Measurements from ENCODE around the gene L3MBTL4.
"Not testable (repeated sequence)": the region's sequence is repeated elsewhere in the genome, so short reads cannot be mapped to it uniquely, and the experiment has no call there.

Gene L3MBTL4

DNA sequence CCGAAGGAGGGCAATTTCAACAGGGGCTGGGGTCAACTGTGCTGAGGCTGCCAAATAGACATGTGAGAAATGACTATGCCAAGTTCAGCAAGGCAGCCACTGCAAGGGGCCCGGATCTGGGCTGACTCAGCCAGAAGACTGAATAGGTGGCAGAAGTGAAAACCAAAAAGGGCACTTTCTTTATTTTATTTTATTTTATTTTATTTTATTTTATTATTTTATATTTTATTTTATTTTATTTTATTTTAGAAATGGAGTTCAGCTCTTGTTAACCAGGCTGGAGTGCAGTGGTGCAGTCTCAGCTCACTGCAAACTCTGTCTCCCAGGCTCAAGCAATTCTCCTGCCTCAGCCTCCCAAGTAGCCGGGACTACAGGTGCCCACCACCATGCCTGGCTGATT is 228.9 kb downstream of the L3MBTL4 start:
- DNase-seq (ENCODE audit: low spot score) = not testable (repeated sequence)

- DNase-seq (ENCODE audit: low spot score) = no peak
These were observed 239.5 kb downstream of the L3MBTL4 start for GRCh38 chr18:6174983-6175745.

DNA sequence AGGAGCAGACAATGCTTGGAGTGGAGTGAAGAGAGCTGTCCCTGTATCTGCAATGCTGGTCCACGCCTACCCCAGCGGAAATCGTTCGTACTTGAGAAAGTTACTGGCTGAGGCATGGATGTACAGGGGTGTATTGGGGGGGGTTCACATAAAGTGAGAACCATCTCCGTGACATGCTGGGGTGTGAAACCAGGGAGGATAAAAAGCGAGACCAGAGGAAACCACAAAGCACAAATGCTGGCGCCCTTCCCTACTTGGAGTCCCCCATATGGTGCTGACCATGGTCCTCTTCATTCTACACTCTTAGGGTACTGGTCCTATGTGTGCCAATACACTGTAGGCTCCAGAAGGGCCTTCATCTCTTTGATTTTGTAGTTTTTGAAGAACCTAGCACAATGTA is 244.1 kb downstream of the L3MBTL4 start:
- DNase-seq (ENCODE audit: low spot score) = no peak

DNA sequence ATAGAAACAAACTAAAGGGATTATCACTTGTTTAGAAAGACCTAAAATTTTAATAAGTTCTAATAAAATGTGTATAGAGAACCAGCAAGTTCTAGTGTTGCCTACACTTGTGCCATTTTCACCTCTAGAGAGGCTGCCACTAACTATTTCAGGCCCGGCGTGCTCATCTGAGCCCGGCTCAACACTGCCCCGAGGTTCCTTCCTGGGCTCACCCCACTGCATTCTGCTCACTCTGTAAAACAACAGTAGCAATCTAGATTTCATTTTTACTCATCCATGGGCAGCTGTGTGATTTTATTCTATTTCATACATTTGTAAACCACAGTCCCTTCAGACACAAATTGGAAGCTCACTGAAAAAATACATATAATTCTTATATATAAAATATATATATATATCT is 253.2 kb downstream of the L3MBTL4 start:
- no peak for DNase-seq (ENCODE audit: low spot score)

GRCh38 chr18:6159426-6159825 is 255.3 kb downstream of the L3MBTL4 start:
- no peak for DNase-seq (ENCODE audit: low spot score)

GRCh38 chr18:6158958-6159357 is 255.8 kb downstream of the L3MBTL4 start:
- DNase-seq (ENCODE audit: low spot score) = no peak

GRCh38 chr18:6156446-6156845 is 258.3 kb downstream of the L3MBTL4 start:
- no peak for DNase-seq (ENCODE audit: low spot score)

GRCh38 chr18:6155707-6156106 is 259.0 kb downstream of the L3MBTL4 start:
- no peak for DNase-seq (ENCODE audit: low spot score)

GRCh38 chr18:6150430-6150829 is 264.3 kb downstream of the L3MBTL4 start:
- DNase-seq (ENCODE audit: low spot score) = no peak

GRCh38 chr18:6146307-6146661 is 268.4 kb downstream of the L3MBTL4 start:
- DNase-seq (ENCODE audit: low spot score) = no peak

DNA sequence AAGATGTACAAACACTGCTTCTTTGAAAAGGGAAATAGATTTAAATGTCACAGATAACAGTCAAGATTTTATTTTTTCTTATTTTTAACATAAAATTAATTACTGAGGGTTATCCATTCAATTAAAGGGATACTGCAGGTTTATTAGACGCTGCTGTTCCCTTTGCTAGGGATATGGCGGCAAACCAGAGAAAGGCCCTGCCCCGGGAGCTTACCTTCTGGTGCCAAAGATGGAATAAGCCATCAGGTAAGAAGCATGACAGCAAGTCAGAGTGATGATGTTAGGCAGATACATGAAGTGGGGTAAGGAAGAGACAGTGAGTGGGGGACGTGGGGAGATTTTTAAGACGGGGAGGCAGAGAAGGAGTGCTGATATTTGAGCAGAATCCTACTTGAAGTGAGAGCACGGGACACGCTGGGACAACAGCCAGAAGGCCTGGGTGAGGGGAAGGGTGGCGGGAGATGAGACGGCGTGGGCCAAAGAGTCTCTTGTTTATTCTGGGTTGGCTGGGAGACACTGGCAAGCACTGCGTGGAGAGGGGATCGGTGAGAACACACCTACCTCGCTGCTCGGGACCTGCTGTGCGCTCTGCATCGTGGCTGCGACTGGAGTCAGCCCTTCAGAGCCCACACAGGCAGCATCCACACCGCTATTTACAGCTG is 268.9 kb downstream of the L3MBTL4 start:
- DNase-seq (ENCODE audit: low spot score) = no peak

GRCh38 chr18:6139007-6139406 is 275.7 kb downstream of the L3MBTL4 start:
- no peak for DNase-seq (ENCODE audit: low spot score)

DNA sequence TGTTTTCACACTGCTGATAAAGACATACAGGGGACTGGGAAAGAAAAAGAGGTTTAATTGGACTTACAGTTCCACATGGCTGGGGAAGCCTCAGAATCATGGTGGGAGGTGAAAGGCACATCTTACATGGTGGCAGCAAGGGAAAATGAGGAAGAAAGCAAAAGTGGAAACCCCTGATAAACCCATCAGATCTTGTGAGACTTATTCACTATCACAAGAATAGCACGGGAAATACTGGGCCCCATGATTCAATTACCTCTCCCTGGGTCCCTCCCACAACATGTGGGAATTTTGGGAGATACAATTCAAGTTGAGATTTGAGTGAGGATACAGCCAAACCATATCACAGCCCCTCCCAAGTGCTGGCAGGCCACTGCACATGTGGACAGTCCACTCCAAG is 278.8 kb downstream of the L3MBTL4 start:
- not testable (repeated sequence) for DNase-seq (ENCODE audit: low spot score)

DNA sequence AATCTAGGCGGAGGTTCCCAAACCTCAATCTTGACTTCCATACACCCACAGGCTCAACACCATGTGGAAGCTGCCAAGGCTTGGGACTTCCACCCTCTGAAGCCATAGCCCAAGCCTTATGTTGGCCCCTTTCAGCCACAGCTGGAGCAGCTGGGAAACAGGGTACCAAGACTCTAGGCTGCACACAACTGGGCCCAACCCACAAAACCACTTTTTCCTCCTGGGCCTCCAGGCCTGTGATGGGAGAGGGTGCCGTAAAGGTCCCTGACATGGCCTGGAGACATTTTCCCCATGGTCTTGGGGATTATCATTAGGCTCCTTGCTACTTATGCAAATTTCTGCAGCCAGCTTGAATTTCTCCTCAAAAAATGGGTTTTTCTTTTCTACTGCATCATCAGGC is 279.7 kb downstream of the L3MBTL4 start:
- not testable (repeated sequence) for DNase-seq (ENCODE audit: low spot score)

DNA sequence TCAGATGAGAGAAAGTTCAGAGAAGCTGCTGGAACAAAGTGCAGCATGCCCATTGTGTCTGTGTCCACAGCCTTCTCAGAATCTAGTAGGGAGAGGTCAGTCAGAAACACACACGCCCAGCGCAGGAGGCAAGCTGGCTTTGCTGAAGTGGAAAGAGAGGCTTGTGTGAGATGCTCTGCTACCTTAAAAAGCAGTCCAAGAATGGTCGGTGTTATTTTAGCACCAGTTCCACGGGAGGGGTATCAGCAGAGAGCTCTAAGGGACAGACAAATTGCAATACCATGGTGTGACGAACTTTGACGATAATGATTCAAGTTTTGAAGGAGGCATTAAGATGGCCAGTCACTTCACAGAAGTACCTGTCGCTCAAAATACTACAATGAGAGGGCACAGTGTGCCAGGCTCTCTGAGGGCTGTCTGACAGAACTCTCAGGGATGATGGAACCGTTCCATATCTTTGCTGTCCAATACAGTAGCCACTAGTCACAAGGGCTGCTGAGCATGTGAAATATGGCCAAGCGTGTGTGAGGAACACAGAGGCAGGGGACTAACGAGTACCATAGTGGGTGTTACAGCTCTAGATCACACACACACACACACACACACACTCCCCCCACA is 281.9 kb downstream of the L3MBTL4 start:
- DNase-seq (ENCODE audit: low spot score) = no peak

DNA sequence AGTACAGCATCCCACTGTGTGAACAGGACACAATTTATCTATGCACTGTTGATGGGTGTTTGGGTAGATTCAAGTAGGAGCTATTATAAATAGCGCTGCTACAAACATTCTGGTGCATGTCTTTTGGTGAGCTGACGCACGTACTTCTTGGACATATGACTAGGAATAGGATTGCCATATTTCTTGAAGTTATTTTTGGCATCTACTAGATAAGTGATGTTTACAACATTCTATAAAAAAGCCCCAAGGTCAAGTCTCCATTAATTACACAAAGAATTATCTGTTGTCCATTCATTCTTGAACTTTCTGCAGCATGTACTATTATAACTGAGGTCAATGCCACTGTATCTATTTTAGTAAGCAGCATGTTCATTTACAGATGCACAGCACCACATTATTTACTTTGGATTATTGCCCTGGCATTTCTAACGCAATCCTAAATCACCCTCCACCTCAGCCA is 293.9 kb downstream of the L3MBTL4 start:
- DNase-seq (ENCODE audit: low spot score) = no peak

DNA sequence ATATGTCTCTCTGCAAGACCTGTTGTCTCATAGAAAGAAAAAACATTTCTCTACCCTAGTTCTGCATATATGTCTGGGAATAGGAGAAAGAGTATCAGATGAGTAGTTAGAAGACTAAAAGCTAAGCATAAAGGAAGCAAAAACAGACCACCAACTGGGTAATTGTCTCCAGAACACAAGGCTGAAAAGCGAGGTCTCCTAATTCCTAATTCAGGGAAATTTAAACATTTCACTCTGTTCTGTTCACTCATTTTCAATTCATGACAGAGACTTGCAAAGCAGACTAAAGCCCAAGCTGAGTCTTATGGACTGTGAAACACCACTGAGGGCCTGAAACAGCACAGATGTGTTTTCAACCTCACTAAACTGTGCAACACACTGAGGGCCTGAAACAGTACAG is 294.9 kb downstream of the L3MBTL4 start:
- no peak for DNase-seq (ENCODE audit: low spot score)

- no peak for DNase-seq (ENCODE audit: low spot score)
These were observed 296.6 kb downstream of the L3MBTL4 start for GRCh38 chr18:6118080-6118479.

- DNase-seq (ENCODE audit: low spot score) = no peak
These were observed 299.0 kb downstream of the L3MBTL4 start for GRCh38 chr18:6115710-6116109.

GRCh38 chr18:6113650-6114049 is 301.1 kb downstream of the L3MBTL4 start:
- DNase-seq (ENCODE audit: low spot score) = no peak

- no peak for DNase-seq (ENCODE audit: low spot score)
These were observed 303.0 kb downstream of the L3MBTL4 start for GRCh38 chr18:6111726-6112125.

DNA sequence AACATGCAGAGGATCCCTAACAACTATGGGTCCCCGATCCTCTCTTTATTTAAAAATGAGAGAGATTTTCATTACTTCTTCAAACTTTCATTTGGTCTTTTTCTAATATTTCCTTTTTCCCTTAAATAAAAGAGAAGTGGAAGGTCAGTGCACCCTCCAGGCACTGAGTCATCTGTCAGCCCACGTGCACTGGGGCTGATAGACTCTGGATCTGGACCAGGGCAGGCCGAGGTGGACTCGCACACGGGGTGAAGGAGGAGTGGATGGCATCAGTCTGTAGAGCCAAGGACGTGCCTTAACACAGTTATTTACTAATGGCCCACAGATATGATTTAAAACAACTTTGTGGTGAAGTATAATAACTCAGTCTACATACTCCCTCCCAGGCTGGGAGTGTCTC is 305.0 kb downstream of the L3MBTL4 start:
- DNase-seq (ENCODE audit: low spot score) = no peak

GRCh38 chr18:6107794-6108193 is 306.9 kb downstream of the L3MBTL4 start:
- DNase-seq (ENCODE audit: low spot score) = no peak
